ENCODE data around the gene SLC9A9. TPM values are rescaled to one million over a fixed set of nuclear protein-coding genes. Genes with fewer than 3 reads are reported as not detected.

SLC9A9 gene
- total RNA-seq, 3 donors from 2014 or later (not counting 1 experiment from before 2014, with no cell fraction given): 24.0 to 29.1 (median 27.2) TPM

DNA sequence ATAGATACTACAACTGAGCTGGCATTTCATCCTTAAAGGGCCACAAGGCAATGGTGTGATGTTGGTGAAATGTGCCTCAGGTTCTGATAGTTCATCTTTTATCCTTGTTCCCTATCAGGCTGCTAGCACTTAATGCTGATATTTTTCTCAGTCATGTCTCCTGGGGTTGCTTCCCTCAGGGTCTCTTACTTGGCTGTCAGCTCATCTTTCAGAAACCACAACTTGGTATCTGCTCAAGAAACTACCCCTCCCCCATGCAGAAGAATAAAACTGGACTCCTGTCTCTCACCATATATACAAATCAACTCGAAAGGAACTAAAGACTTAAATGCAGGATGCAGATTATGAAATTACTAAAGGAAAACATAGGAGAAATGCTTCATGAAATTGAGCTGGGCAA, 420.6 kb downstream of the SLC9A9 start:
- TF ChIP-seq, protein P1, sequence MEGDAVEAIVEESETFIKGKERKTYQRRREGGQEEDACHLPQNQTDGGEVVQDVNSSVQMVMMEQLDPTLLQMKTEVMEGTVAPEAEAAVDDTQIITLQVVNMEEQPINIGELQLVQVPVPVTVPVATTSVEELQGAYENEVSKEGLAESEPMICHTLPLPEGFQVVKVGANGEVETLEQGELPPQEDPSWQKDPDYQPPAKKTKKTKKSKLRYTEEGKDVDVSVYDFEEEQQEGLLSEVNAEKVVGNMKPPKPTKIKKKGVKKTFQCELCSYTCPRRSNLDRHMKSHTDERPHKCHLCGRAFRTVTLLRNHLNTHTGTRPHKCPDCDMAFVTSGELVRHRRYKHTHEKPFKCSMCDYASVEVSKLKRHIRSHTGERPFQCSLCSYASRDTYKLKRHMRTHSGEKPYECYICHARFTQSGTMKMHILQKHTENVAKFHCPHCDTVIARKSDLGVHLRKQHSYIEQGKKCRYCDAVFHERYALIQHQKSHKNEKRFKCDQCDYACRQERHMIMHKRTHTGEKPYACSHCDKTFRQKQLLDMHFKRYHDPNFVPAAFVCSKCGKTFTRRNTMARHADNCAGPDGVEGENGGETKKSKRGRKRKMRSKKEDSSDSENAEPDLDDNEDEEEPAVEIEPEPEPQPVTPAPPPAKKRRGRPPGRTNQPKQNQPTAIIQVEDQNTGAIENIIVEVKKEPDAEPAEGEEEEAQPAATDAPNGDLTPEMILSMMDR (IDR thresholded peaks at IDR 0.05): no peak
- peaks cover 4% of the 10 kb centered on the region for H3K4me1 ChIP-seq (ENCODE audit: control insufficient read depth, insufficient read depth, low read length)
- Mint-ChIP-seq H3K9me3 (no peaks in the 10 kb centered on the region), H3K36me3 (no peaks in the 10 kb centered on the region), H3K4me3 (no peak overlapping the region), H3K27me3 (ENCODE audit: low read depth in 2 of 2) (no peaks in the 10 kb centered on the region), H3K27ac (no peak overlapping the region), H3K4me1 (peaks cover 23 to 56% of the 10 kb centered on the region in 2 donors)
- ATAC-seq (no peak), DNase-seq (no peak)
- no peaks in the 10 kb centered on the region for H3K27me3 ChIP-seq (ENCODE audit: control insufficient read depth, insufficient read depth, low read length)
- no peak overlapping the region for H3K4me3 ChIP-seq (ENCODE audit: low read length)
- no CpG with 5 or more reads among the region's 1 CpG for WGBS (ENCODE audit: insufficient coverage)
- H3K36me3 ChIP-seq (ENCODE audit: control insufficient read depth, insufficient read depth, low read length): no peaks in the 10 kb centered on the region
- intact Hi-C loops (cut with micrococcal nuclease): no loop called here
- H3K9me3 ChIP-seq (ENCODE audit: control insufficient read depth, insufficient read depth, low read length): no peaks in the 10 kb centered on the region
- no peak overlapping the region for H3K27ac ChIP-seq (ENCODE audit: low read length)

DNA sequence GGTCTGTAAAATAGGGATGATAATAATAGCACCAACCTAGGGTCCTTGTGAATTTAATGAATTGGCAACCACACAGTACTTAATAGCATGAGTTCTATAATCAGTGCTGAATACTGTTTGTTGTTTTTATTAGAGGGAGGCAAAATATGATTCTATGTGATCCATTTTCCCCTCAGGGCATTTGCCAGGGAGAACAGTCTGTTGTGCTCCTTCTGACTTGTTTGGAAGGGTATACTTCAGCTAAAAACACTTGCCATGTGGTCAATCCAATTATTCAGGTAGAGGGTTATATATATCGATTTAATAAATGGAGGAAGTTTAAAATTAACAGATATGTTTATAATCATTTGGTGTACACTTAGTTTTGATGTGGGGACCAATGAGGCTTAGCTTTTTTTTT, 423.4 kb downstream of the SLC9A9 start:
- H3K36me3 ChIP-seq (ENCODE audit: control insufficient read depth, insufficient read depth, low read length): no peaks in the 10 kb centered on the region
- peaks cover 4% of the 10 kb centered on the region for H3K4me1 ChIP-seq (ENCODE audit: control insufficient read depth, insufficient read depth, low read length)
- H3K27ac ChIP-seq (ENCODE audit: low read length): no peak overlapping the region
- Mint-ChIP-seq H3K27ac (no peak overlapping the region), H3K27me3 (ENCODE audit: low read depth in 2 of 2) (no peaks in the 10 kb centered on the region), H3K36me3 (no peaks in the 10 kb centered on the region), H3K4me1 (peaks cover 23 to 42% of the 10 kb centered on the region in 2 donors), H3K9me3 (no peaks in the 10 kb centered on the region), H3K4me3 (no peak overlapping the region)
- TF ChIP-seq, protein P1 (IDR thresholded peaks at IDR 0.05): no peak
- H3K4me3 ChIP-seq (ENCODE audit: low read length): no peak overlapping the region
- DNase-seq: no peak
- no peak for ATAC-seq
- no peaks in the 10 kb centered on the region for H3K9me3 ChIP-seq (ENCODE audit: control insufficient read depth, insufficient read depth, low read length)
- intact Hi-C loops (cut with micrococcal nuclease): no loop called here
- no peaks in the 10 kb centered on the region for H3K27me3 ChIP-seq (ENCODE audit: control insufficient read depth, insufficient read depth, low read length)
- WGBS (ENCODE audit: insufficient coverage): 83% methylated on average over 1 of the region's 1 CpG

DNA sequence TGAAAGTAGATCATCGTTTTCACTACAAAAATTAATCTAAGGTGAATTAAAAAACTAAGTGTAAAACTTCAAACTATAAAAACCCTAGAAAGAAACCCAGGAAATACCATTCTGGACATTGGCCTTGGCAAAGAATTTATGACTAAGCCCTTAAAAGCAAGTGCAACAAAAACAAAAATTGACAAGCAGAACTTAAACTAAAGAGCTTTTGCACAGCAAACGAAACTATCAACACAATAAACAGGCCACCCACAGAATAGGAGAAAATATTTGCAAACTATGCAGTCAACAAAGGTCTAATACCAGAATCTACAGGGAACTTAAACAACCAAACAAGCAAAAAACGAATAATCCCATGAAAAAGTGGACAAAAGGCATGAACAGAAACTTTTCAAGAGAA, 426.7 kb downstream of the SLC9A9 start:
- DNase-seq (no peak), ATAC-seq (no peak)
- Histone ChIP-seq H3K27me3 (ENCODE audit: control insufficient read depth, insufficient read depth, low read length) (no peaks in the 10 kb centered on the region), H3K36me3 (ENCODE audit: control insufficient read depth, insufficient read depth, low read length) (no peaks in the 10 kb centered on the region), H3K4me3 (ENCODE audit: low read length) (no peak overlapping the region), H3K27ac (ENCODE audit: low read length) (no peak overlapping the region), H3K9me3 (ENCODE audit: control insufficient read depth, insufficient read depth, low read length) (no peaks in the 10 kb centered on the region), H3K4me1 (ENCODE audit: control insufficient read depth, insufficient read depth, low read length) (peaks cover 4% of the 10 kb centered on the region)
- WGBS (ENCODE audit: insufficient coverage): 78% methylated on average over 2 of the region's 3 CpGs
- Mint-ChIP-seq H3K36me3 (no peaks in the 10 kb centered on the region), H3K9me3 (no peaks in the 10 kb centered on the region), H3K4me1 (peaks cover 18 to 27% of the 10 kb centered on the region in 2 donors), H3K27me3 (ENCODE audit: low read depth in 2 of 2) (no peaks in the 10 kb centered on the region), H3K27ac (no peak overlapping the region), H3K4me3 (no peak overlapping the region)
- intact Hi-C loops (cut with micrococcal nuclease): no loop called here
- TF ChIP-seq, protein P1 (IDR thresholded peaks at IDR 0.05): no peak

DNA sequence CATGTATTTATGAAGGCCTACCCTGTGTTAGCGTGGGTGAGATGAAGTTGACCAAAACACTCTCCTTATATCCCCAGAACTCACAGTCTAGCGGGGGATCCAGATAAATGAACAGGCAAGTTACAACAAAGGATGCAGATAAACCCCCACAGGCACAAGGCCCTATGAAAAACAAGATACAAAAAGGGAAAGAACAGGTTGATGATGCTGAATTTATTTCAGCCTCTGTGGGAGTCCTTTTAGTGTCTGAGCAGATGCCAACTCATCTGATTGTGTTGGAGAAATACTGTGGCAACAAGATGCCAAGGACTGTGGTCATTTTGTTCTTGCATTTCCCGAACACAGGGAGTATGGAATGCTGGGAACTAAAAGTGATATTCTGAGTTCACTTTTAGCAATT, 428.7 kb downstream of the SLC9A9 start:
- H3K4me1 ChIP-seq (ENCODE audit: control insufficient read depth, insufficient read depth, low read length): peaks cover 4% of the 10 kb centered on the region
- no peaks in the 10 kb centered on the region for H3K27me3 ChIP-seq (ENCODE audit: control insufficient read depth, insufficient read depth, low read length)
- H3K36me3 ChIP-seq (ENCODE audit: control insufficient read depth, insufficient read depth, low read length): no peaks in the 10 kb centered on the region
- 99% methylated on average over 3 of the region's 3 CpGs for whole genome bisulfite sequencing (ENCODE audit: insufficient coverage)
- TF ChIP-seq, protein P1 (IDR thresholded peaks at IDR 0.05): no peak
- Mint-ChIP-seq H3K27me3 (ENCODE audit: low read depth in 2 of 2) (no peaks in the 10 kb centered on the region), H3K4me3 (no peak overlapping the region), H3K4me1 (peaks cover 25 to 37% of the 10 kb centered on the region in 2 donors), H3K36me3 (no peaks in the 10 kb centered on the region), H3K27ac (no peak overlapping the region), H3K9me3 (peaks cover 0 to 2% of the 10 kb centered on the region in 2 donors)
- intact Hi-C loops (cut with micrococcal nuclease): no loop called here
- no peak overlapping the region for H3K4me3 ChIP-seq (ENCODE audit: low read length)
- no peak for DNase-seq
- ATAC-seq: no peak
- H3K27ac ChIP-seq (ENCODE audit: low read length): no peak overlapping the region
- no peaks in the 10 kb centered on the region for H3K9me3 ChIP-seq (ENCODE audit: control insufficient read depth, insufficient read depth, low read length)

Data from natural killer cell (primary cell).